Measurements from ENCODE around the gene DRAXIN. TPM values are rescaled to one million over a fixed set of nuclear protein-coding genes. Genes with fewer than 3 reads are reported as not detected.

DRAXIN gene
- total RNA-seq, 1 donor from 2014 or later = 0.05 TPM

- H3K36me3 ChIP-seq = peaks cover 25% of the 10 kb centered on the region
- H3K27me3 ChIP-seq (ENCODE audit: low read depth) = no peaks in the 10 kb centered on the region
- TF ChIP-seq, protein P1, sequence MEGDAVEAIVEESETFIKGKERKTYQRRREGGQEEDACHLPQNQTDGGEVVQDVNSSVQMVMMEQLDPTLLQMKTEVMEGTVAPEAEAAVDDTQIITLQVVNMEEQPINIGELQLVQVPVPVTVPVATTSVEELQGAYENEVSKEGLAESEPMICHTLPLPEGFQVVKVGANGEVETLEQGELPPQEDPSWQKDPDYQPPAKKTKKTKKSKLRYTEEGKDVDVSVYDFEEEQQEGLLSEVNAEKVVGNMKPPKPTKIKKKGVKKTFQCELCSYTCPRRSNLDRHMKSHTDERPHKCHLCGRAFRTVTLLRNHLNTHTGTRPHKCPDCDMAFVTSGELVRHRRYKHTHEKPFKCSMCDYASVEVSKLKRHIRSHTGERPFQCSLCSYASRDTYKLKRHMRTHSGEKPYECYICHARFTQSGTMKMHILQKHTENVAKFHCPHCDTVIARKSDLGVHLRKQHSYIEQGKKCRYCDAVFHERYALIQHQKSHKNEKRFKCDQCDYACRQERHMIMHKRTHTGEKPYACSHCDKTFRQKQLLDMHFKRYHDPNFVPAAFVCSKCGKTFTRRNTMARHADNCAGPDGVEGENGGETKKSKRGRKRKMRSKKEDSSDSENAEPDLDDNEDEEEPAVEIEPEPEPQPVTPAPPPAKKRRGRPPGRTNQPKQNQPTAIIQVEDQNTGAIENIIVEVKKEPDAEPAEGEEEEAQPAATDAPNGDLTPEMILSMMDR (IDR thresholded peaks at IDR 0.05; ENCODE audit: borderline replicate concordance) = no peak
- no peak for DNase-seq
- no peak overlapping the region for H3K27ac ChIP-seq (replicated peaks)
- no peak overlapping the region for H3K4me3 ChIP-seq
- H3K9me3 ChIP-seq (replicated peaks) = no peaks in the 10 kb centered on the region
- intact Hi-C loops (cut with micrococcal nuclease) = no loop called here
- no peaks in the 10 kb centered on the region for H3K4me1 ChIP-seq
Observed at GRCh38 chr1:11752359-11753088, 61.0 kb downstream of the DRAXIN start.

GRCh38 chr1:11753555-11754208, 62.2 kb downstream of the DRAXIN start:
- TF ChIP-seq, protein P1 (IDR thresholded peaks at IDR 0.05; ENCODE audit: borderline replicate concordance) = no peak
- no peaks in the 10 kb centered on the region for H3K27me3 ChIP-seq (ENCODE audit: low read depth)
- no peak overlapping the region for H3K27ac ChIP-seq (replicated peaks)
- no peaks in the 10 kb centered on the region for H3K9me3 ChIP-seq (replicated peaks)
- intact Hi-C loops (cut with micrococcal nuclease) = no loop called here
- no peak overlapping the region for H3K4me3 ChIP-seq
- no peaks in the 10 kb centered on the region for H3K4me1 ChIP-seq
- H3K36me3 ChIP-seq = peaks cover 22% of the 10 kb centered on the region
- DNase-seq = no peak

- intact Hi-C loops (cut with micrococcal nuclease) = no loop called here
- Histone ChIP-seq H3K27ac (replicated peaks) (no peak overlapping the region), H3K4me3 (no peak overlapping the region), H3K27me3 (ENCODE audit: low read depth) (peaks cover 22% of the 10 kb centered on the region), H3K9me3 (replicated peaks) (no peaks in the 10 kb centered on the region), H3K4me1 (peaks cover 5% of the 10 kb centered on the region), H3K36me3 (no peaks in the 10 kb centered on the region)
- TF ChIP-seq, protein P1 (IDR thresholded peaks at IDR 0.05; ENCODE audit: borderline replicate concordance) = no peak
- DNase-seq = no peak
Observed at GRCh38 chr1:11757047-11757446, 65.5 kb downstream of the DRAXIN start.

DNA sequence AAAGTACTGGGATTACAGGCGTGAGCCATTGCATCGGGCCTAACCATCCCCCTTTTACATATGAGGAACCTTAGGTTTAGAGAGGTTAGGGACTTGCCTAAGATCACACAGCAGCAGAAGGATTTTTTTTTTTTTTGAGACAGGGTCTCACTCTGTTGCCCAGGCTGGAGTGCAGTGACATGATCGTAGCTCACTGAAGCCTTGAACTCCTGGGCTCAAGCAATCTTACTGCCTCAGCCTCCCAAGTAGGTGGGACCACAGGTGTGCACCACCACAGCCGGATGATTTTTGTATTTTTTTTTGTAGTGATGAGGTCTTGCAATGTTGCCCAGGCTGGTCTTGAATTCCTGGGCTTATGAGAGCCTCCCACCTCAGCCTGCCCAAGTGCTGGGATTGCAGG, 68.3 kb downstream of the DRAXIN start:
- Histone ChIP-seq H3K27ac (replicated peaks) (no peak overlapping the region), H3K36me3 (no peaks in the 10 kb centered on the region), H3K4me1 (peaks cover 8% of the 10 kb centered on the region), H3K27me3 (ENCODE audit: low read depth) (peaks cover 39% of the 10 kb centered on the region), H3K9me3 (replicated peaks) (no peaks in the 10 kb centered on the region), H3K4me3 (no peak overlapping the region)
- TF ChIP-seq, protein P1 (IDR thresholded peaks at IDR 0.05; ENCODE audit: borderline replicate concordance) = no peak
- no peak for DNase-seq
- intact Hi-C loops (cut with micrococcal nuclease) = no loop called here

DNA sequence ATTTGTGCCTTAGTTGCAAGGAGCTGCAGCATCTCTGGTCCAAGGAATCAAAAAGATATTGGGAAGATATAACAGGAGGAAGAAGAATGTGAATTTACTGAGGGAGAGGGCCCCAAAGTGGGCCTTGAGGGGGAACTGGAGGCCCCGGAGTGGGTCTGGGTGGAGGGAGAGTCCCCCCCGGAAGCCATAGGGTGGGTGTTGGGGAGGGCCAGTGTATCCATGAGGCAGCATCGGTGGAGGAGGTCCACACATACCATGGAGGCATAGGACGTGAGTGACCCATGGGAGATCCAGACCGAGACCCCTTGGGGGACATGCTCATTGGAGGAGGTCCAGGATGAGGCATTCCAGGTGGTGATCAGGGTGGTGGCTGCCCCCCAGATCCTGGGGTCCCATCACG, 69.8 kb downstream of the DRAXIN start:
- intact Hi-C loops (cut with micrococcal nuclease) = no loop called here
- H3K27ac ChIP-seq (replicated peaks) = no peak overlapping the region
- peaks cover 39% of the 10 kb centered on the region for H3K27me3 ChIP-seq (ENCODE audit: low read depth)
- TF ChIP-seq, protein P1 (IDR thresholded peaks at IDR 0.05; ENCODE audit: borderline replicate concordance) = no peak
- no peaks in the 10 kb centered on the region for H3K36me3 ChIP-seq
- no peak overlapping the region for H3K4me3 ChIP-seq
- no peak for DNase-seq
- H3K9me3 ChIP-seq (replicated peaks) = no peaks in the 10 kb centered on the region
- peaks cover 8% of the 10 kb centered on the region for H3K4me1 ChIP-seq
